CD14-positive monocyte (primary cell): Measurements from ENCODE around the gene C20orf144. TPM values are rescaled to one million over a fixed set of nuclear protein-coding genes. Genes with fewer than 3 reads are reported as not detected.
A peak's percentile ranks its signal among the peaks of the same experiment; 100 is the strongest.

Experiments
- DNase-seq, 3 donors: peaks; one replicate each; pipeline ENCODE4 v3.0.0-alpha.2; 2011 to 2022
- H2AFZ ChIP-seq: 2 replicates; pipeline ENCODE4 v1.6.0; 2012; ENCODE audit warnings: mild to moderate bottlenecking, low read depth, low read length, inconsistent platforms; ENCODE audit not compliant: insufficient read depth, poor library complexity, severe bottlenecking
- H3K27ac ChIP-seq, 2 donors: 1 replicate in 1 of 2; 2 replicates in 1 of 2; pipeline ENCODE4 v1.5.1; 2012 to 2013; ENCODE audit warnings: low read length in 2 of 2, control low read depth in 1 of 2, inconsistent platforms in 1 of 2, low read depth in 1 of 2, mild to moderate bottlenecking in 1 of 2
- H3K27me3 ChIP-seq, 2 donors: one replicate each; pipeline versions ENCODE4 v1.6.0 to v1.6.1; 2011 to 2013; ENCODE audit warnings: low read length in 2 of 2; ENCODE audit not compliant: control insufficient read depth in 2 of 2, insufficient read depth in 2 of 2
- H3K36me3 ChIP-seq, 2 donors: replicated peaks in 1 of 2; 1 replicate in 1 of 2; 2 replicates in 1 of 2; pipeline versions ENCODE4 v1.5.1 to v1.6.1; 2012 to 2013; ENCODE audit warnings: low read length in 2 of 2, control low read depth in 1 of 2, inconsistent platforms in 1 of 2, mild to moderate bottlenecking in 1 of 2; ENCODE audit not compliant: insufficient read depth in 2 of 2, control insufficient read depth in 1 of 2
- H3K4me1 ChIP-seq, 2 donors: 1 replicate in 1 of 2; 2 replicates in 1 of 2; pipeline versions ENCODE4 v1.5.1 to v1.6.1; 2012 to 2013; ENCODE audit warnings: low read length in 2 of 2, control low read depth in 1 of 2, inconsistent platforms in 1 of 2, mild to moderate bottlenecking in 1 of 2, moderate library complexity in 1 of 2; ENCODE audit not compliant: insufficient read depth in 2 of 2, control insufficient read depth in 1 of 2
- H3K4me2 ChIP-seq: replicated peaks from 2 replicates; pipeline ENCODE3; 2012; ENCODE audit warnings: low read length, moderate library complexity, mild to moderate bottlenecking; ENCODE audit not compliant: poor library complexity, severe bottlenecking; ENCODE audit errors: extremely low read depth
- H3K4me3 ChIP-seq, 3 experiments: fragments of 200-600 bp in 1 of 3; sonication (generic) in 1 of 3; replicated peaks in 1 of 3; 1 replicate in 2 of 3; 2 replicates in 1 of 3; pipeline ENCODE4 v1.5.1; 2011 to 2013; ENCODE audit warnings: low read length in 3 of 3, mild to moderate bottlenecking in 3 of 3, control low read depth in 2 of 3, low read depth in 2 of 3, inconsistent platforms in 1 of 3, moderate library complexity in 1 of 3
- H3K79me2 ChIP-seq: 2 replicates; pipeline ENCODE4 v1.6.0; 2012; ENCODE audit warnings: mild to moderate bottlenecking, control low read depth, inconsistent platforms, low read length, moderate library complexity; ENCODE audit not compliant: insufficient read depth
- H3K9ac ChIP-seq: 2 replicates; pipeline ENCODE4 v1.6.0; 2017; ENCODE audit warnings: low read length, mild to moderate bottlenecking; ENCODE audit not compliant: insufficient read depth, poor library complexity, severe bottlenecking
- H3K9me3 ChIP-seq, 2 donors: replicated peaks in 1 of 2; 1 replicate in 1 of 2; 2 replicates in 1 of 2; pipeline versions ENCODE4 v1.5.1 to v1.6.1; 2012 to 2013; ENCODE audit warnings: low read length in 2 of 2, control low read depth in 1 of 2; ENCODE audit not compliant: control insufficient read depth in 1 of 2, insufficient read depth in 1 of 2
- H4K20me1 ChIP-seq: 2 replicates; pipeline ENCODE4 v1.6.0; 2012; ENCODE audit warnings: mild to moderate bottlenecking, low read length, control low read depth, moderate library complexity; ENCODE audit not compliant: insufficient read depth
- H3K27ac Mint-ChIP-seq, 7 donors: one replicate each; pipeline ENCODE4 v1.8.0; 2020; ENCODE audit warnings: mild to moderate bottlenecking in 7 of 7, mixed read lengths in 7 of 7, moderate library complexity in 6 of 7, inconsistent platforms in 2 of 7
- H3K27me3 Mint-ChIP-seq, 3 donors: one replicate each; pipeline ENCODE4 v1.8.0; 2021 to 2022; ENCODE audit warnings: low read depth in 3 of 3, mild to moderate bottlenecking in 3 of 3, mixed read lengths in 3 of 3, moderate library complexity in 3 of 3, inconsistent platforms in 1 of 3
- H3K36me3 Mint-ChIP-seq, 2 donors: one replicate each; pipeline ENCODE4 v1.8.0; 2020; ENCODE audit warnings: mixed read lengths in 2 of 2, inconsistent platforms in 1 of 2, mild to moderate bottlenecking in 1 of 2
- H3K4me1 Mint-ChIP-seq: one replicate; pipeline ENCODE4 v1.8.0; 2020; ENCODE audit warnings: mild to moderate bottlenecking, mixed read lengths
- H3K4me3 Mint-ChIP-seq, 2 donors: one replicate each; pipeline ENCODE4 v1.8.0; 2020; ENCODE audit warnings: mild to moderate bottlenecking in 2 of 2, mixed read lengths in 2 of 2, moderate library complexity in 1 of 2
- H3K9me3 Mint-ChIP-seq, 7 donors: one replicate each; pipeline ENCODE4 v1.8.0; 2020 to 2022; ENCODE audit warnings: mixed read lengths in 7 of 7, mild to moderate bottlenecking in 6 of 7, moderate library complexity in 6 of 7, inconsistent platforms in 2 of 7
- WGBS: methylation state at CpG from one replicate; pipeline ENCODE4 v1.1.5; 2013; ENCODE audit warnings: missing lambda C conversion rate; ENCODE audit not compliant: insufficient coverage; 5-methylcytosine and 5-hydroxymethylcytosine counted together
- intact Hi-C, 2 donors: fragments of 100-400 bp; cut with micrococcal nuclease; formaldehyde crosslinking; loops; one replicate each; pipeline versions ENCODE4 v1.15.0 to v1.15.1; 2023
- polyA plus RNA-seq, 3 donors: library from polyadenylated mRNA; depleted of rRNA in 1 of 3; unstranded in 2 of 3; stranded (reverse) in 1 of 3; fragments of 300-500 nt in 2 of 3; fragments of >200 nt in 1 of 3; fragmentation: Illumina TruSeq in 2 of 3; gene quantifications; 1 replicate in 2 of 3; 2 replicates in 1 of 3; pipeline ENCODE4 v1.2.3, GENCODE V29; 2012 to 2021
- TF ChIP-seq, protein P1 (sequence below): fragments of 200-600 bp; IDR thresholded peaks from one replicate; pipeline ENCODE4 v1.8.0; 2022; ENCODE audit warnings: antibody characterized with exemption, mild to moderate bottlenecking

The C20orf144 gene
- polyA plus RNA-seq, 3 donors, result 0.13 TPM; not detected in 2

GRCh38 chr20:33684533-33685327 is 22.6 kb downstream of the C20orf144 start:
- H4K20me1 ChIP-seq, result no peaks in the 10 kb centered on the region
- TF ChIP-seq, protein P1, sequence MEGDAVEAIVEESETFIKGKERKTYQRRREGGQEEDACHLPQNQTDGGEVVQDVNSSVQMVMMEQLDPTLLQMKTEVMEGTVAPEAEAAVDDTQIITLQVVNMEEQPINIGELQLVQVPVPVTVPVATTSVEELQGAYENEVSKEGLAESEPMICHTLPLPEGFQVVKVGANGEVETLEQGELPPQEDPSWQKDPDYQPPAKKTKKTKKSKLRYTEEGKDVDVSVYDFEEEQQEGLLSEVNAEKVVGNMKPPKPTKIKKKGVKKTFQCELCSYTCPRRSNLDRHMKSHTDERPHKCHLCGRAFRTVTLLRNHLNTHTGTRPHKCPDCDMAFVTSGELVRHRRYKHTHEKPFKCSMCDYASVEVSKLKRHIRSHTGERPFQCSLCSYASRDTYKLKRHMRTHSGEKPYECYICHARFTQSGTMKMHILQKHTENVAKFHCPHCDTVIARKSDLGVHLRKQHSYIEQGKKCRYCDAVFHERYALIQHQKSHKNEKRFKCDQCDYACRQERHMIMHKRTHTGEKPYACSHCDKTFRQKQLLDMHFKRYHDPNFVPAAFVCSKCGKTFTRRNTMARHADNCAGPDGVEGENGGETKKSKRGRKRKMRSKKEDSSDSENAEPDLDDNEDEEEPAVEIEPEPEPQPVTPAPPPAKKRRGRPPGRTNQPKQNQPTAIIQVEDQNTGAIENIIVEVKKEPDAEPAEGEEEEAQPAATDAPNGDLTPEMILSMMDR, result no peak
- H2AFZ ChIP-seq, result peak overlapping the region; percentile 72
- H3K4me3 Mint-ChIP-seq, result peak overlapping the region in 1 of 2 donors; percentile 31
- no peak for DNase-seq
- no peaks in the 10 kb centered on the region for H3K36me3 ChIP-seq
- H3K27ac ChIP-seq, result peak overlapping the region in 1 of 2 donors; percentile 43
- 66% methylated on average over 8 of the region's 10 CpGs for WGBS
- H3K9me3 Mint-ChIP-seq, result no peaks in the 10 kb centered on the region
- peaks cover 0 to 2% (median 0%) of the 10 kb centered on the region in 3 donors for H3K27me3 Mint-ChIP-seq
- peaks cover 43% of the 10 kb centered on the region for H3K4me1 Mint-ChIP-seq
- peak overlapping the region; percentile 75 for H3K4me2 ChIP-seq
- H3K27ac Mint-ChIP-seq, result peak overlapping the region in 3 of 7 donors; percentile 55 to 69 (median 69)
- H3K36me3 Mint-ChIP-seq, result peaks cover under 1 to 2% of the 10 kb centered on the region in 2 donors
- H3K9me3 ChIP-seq, result no peaks in the 10 kb centered on the region
- no peaks in the 10 kb centered on the region for H3K27me3 ChIP-seq
- intact Hi-C loops, result loop anchor here (5.0 to 10.0 kb wide), 2 partner anchors 38 to 50 kb away; partner anchors contain the start of genes PXMP4 (in 1 of the 2) and ZNF341 (in 1 of the 2)
- no peak overlapping the region for H3K9ac ChIP-seq
- H3K4me3 ChIP-seq, result peak overlapping the region in 1 of 3 experiments; percentile 72
- H3K79me2 ChIP-seq, result peaks cover 50% of the 10 kb centered on the region
- H3K4me1 ChIP-seq, result peaks cover 24 to 38% of the 10 kb centered on the region in 2 donors

GRCh38 chr20:33685328-33686099 is 23.4 kb downstream of the C20orf144 start:
- peak overlapping the region in 1 of 2 donors; percentile 43 for H3K27ac ChIP-seq
- intact Hi-C loops, result loop anchor here (1.0 to 10.0 kb wide), 3 partner anchors 18 to 49 kb away; partner anchors contain the start of genes PXMP4 (in 1 of the 2) and ZNF341 (in 1 of the 2)
- no peaks in the 10 kb centered on the region for H4K20me1 ChIP-seq
- WGBS, result under 1% methylated on average over 52 of the region's 53 CpGs
- no peaks in the 10 kb centered on the region for H3K9me3 ChIP-seq
- peak overlapping the region in 1 of 3 experiments; percentile 72 for H3K4me3 ChIP-seq
- peak overlapping the region; percentile 68 to 79 for H3K4me3 Mint-ChIP-seq
- peak overlapping the region; percentile 72 for H2AFZ ChIP-seq
- no peaks in the 10 kb centered on the region for H3K27me3 ChIP-seq
- H3K27me3 Mint-ChIP-seq, result peaks cover 0 to 2% (median 0%) of the 10 kb centered on the region in 3 donors
- peaks cover 51% of the 10 kb centered on the region for H3K4me1 Mint-ChIP-seq
- peaks cover 47% of the 10 kb centered on the region for H3K79me2 ChIP-seq
- H3K9ac ChIP-seq, result no peak overlapping the region
- no peaks in the 10 kb centered on the region for H3K36me3 ChIP-seq
- peak in 2 of 3 donors; percentile 7 to 31 for DNase-seq
- H3K4me2 ChIP-seq, result peak overlapping the region; percentile 75
- TF ChIP-seq, protein P1, result no peak
- no peaks in the 10 kb centered on the region for H3K9me3 Mint-ChIP-seq
- H3K36me3 Mint-ChIP-seq, result peaks cover 0 to 2% of the 10 kb centered on the region in 2 donors
- H3K27ac Mint-ChIP-seq, result peak overlapping the region in 6 of 7 donors; percentile 38 to 80 (median 50)
- peaks cover 30 to 46% of the 10 kb centered on the region in 2 donors for H3K4me1 ChIP-seq
